ENCODE data around the gene ICA1.

GRCh38 chr7:8105449-8106095, 156.4 kb downstream of the ICA1 start:
- no peak for TF ChIP-seq KLF7 (tag by site-specific recombination; IDR thresholded peaks at IDR 0.05; ENCODE audit: borderline replicate concordance)
- TF ChIP-seq REST (tag by site-specific recombination; IDR thresholded peaks at IDR 0.05) = no peak
- TF ChIP-seq, protein P1, sequence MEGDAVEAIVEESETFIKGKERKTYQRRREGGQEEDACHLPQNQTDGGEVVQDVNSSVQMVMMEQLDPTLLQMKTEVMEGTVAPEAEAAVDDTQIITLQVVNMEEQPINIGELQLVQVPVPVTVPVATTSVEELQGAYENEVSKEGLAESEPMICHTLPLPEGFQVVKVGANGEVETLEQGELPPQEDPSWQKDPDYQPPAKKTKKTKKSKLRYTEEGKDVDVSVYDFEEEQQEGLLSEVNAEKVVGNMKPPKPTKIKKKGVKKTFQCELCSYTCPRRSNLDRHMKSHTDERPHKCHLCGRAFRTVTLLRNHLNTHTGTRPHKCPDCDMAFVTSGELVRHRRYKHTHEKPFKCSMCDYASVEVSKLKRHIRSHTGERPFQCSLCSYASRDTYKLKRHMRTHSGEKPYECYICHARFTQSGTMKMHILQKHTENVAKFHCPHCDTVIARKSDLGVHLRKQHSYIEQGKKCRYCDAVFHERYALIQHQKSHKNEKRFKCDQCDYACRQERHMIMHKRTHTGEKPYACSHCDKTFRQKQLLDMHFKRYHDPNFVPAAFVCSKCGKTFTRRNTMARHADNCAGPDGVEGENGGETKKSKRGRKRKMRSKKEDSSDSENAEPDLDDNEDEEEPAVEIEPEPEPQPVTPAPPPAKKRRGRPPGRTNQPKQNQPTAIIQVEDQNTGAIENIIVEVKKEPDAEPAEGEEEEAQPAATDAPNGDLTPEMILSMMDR (tag by site-specific recombination; IDR thresholded peaks at IDR 0.05) = no peak
- TF ChIP-seq ZNF280D (tag by site-specific recombination; IDR thresholded peaks at IDR 0.05) = no peak
- no peak for TF ChIP-seq KLF10 (tag by site-specific recombination; IDR thresholded peaks at IDR 0.05)
- no peak for TF ChIP-seq ZBTB17 (tag by site-specific recombination; IDR thresholded peaks at IDR 0.05)

All from HEK293 (cell line).